ENCODE results near the gene COL4A5.
A peak's percentile ranks its signal among the peaks of the same experiment; 100 is the strongest.

The COL4A5 gene

GRCh38 chrX:108732630-108733321 lies 293.1 kb downstream of the COL4A5 start:
- in situ Hi-C loops (cut with MboI; ENCODE audit: low sequenced_read_pairs, unreplicated experiment): no loop called here
- TF ChIP-seq, protein P1, sequence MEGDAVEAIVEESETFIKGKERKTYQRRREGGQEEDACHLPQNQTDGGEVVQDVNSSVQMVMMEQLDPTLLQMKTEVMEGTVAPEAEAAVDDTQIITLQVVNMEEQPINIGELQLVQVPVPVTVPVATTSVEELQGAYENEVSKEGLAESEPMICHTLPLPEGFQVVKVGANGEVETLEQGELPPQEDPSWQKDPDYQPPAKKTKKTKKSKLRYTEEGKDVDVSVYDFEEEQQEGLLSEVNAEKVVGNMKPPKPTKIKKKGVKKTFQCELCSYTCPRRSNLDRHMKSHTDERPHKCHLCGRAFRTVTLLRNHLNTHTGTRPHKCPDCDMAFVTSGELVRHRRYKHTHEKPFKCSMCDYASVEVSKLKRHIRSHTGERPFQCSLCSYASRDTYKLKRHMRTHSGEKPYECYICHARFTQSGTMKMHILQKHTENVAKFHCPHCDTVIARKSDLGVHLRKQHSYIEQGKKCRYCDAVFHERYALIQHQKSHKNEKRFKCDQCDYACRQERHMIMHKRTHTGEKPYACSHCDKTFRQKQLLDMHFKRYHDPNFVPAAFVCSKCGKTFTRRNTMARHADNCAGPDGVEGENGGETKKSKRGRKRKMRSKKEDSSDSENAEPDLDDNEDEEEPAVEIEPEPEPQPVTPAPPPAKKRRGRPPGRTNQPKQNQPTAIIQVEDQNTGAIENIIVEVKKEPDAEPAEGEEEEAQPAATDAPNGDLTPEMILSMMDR (IDR thresholded peaks at IDR 0.05; ENCODE audit: borderline replicate concordance, control extremely low read depth, extremely low read depth, insufficient read depth, missing control alignments): no peak
- peak; percentile 15 for DNase-seq (ENCODE audit: low spot score)

DNA sequence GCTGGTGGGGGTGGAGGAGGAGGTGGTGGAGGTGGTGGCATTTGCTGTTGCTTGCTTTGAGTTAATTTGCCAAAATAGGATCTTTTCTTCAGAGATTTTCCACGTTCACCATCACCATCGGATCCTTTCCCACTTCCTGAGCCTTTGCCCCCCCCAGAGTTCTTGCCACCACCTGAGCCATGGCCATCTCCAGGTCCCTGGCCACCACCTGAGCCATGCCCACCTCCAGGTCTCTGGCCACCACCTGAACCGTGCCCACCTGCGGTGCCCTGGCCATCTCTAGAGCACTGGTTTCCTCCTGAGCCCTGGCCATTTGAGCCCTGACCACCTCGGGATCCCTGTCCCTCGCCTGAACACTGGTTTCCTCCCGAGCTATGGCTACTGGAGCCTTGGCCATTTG lies 294.8 kb downstream of the COL4A5 start:
- in situ Hi-C loops (cut with MboI; ENCODE audit: low sequenced_read_pairs, unreplicated experiment): no loop called here
- no peak for DNase-seq (ENCODE audit: low spot score)
- TF ChIP-seq, protein P1 (IDR thresholded peaks at IDR 0.05; ENCODE audit: borderline replicate concordance, control extremely low read depth, extremely low read depth, insufficient read depth, missing control alignments): no peak

GRCh38 chrX:108735091-108735678 lies 295.5 kb downstream of the COL4A5 start:
- in situ Hi-C loops (cut with MboI; ENCODE audit: low sequenced_read_pairs, unreplicated experiment): no loop called here
- TF ChIP-seq, protein P1 (IDR thresholded peaks at IDR 0.05; ENCODE audit: borderline replicate concordance, control extremely low read depth, extremely low read depth, insufficient read depth, missing control alignments): no peak
- DNase-seq (ENCODE audit: low spot score): peak; percentile 18

DNA sequence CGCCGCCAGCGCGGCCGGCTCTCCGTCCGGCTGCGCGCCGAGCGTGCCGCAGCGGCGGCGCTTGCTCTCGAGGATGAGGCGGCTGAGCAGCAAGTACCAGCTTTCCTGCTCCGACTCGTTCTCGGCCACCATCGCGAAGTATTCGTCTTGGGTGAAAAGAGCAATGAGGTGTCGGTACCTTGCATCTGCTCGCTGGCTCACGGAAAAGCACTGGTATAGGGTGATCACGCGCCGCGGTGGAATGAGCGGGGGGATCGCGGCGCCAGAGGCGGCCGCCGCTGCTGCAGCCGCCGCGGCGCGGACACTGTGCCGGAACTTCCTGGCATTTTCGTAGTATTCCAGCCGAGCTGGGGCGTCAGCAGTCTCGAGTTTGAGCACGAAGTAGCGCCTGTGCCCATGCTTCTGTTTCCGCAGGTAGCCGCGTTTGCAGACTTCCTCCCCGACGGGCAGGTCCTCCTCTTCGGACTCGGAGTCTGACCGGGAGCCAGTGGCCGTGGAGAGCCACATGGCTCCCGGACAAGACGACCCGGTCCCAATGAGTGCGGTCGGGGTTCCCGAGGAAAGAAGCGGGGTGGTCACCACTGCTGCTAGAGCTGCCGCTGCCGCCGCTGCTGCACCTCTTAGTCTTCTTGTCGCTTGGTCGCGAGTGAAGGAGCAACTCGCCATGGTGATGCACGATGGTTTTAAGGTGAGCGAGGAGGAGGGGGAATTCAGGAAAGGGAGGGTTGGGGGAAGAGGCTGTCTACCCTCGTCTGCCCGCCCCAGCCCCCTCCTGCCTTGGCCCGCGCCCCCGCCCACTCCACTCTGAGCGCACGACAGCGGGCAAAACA lies 296.3 kb downstream of the COL4A5 start:
- in situ Hi-C loops (cut with MboI; ENCODE audit: low sequenced_read_pairs, unreplicated experiment): no loop called here
- TF ChIP-seq, protein P1 (IDR thresholded peaks at IDR 0.05; ENCODE audit: borderline replicate concordance, control extremely low read depth, extremely low read depth, insufficient read depth, missing control alignments): no peak
- DNase-seq (ENCODE audit: low spot score): peak; percentile 17

DNA sequence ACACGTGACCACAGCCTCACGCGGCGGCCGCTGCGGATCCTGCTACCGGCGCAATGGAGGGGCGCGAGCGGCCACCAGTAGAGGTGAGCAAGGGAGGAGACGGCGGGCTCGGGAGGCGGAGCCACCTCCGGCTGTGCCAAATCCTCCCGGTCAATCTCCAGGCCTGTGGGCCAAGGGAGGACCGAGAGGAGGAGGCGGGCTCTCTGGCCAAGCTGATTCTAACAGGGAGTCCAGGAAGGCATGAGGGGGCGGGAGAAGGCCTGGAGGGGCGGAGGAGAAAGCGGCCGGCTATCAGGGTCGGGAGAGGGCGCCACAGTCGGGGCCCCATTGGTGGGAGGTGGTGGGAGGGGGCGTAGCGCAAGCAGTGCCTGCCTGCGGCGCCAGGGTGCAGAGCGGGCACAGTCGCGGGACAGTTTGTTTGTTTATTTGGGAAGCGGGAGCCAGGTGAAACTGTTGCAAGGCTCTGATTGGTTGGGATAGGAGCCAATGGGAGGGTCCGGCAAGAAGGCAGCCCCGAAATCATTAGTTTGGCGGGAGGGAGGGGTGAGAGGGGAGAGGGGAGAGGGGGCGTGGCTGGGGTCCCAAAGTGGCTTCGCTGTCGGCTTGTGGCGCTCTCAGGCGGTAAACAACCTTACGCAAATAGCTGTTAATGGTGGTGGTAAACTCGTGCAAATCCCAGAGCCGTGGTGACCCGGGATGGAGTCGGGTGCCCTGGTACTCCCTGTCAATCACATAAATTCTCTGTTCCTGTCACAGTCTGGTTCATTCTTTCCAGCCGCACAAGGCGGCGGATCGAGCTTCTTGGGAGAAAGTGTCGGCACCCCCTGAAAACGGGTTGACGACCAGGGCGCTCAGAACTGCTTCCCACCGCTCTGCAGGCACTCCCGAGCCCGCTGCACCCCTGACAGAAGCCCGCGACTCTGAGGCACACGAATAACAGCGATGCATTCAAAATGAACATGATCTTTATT lies 297.2 kb downstream of the COL4A5 start, which contains the start of gene IRS4:
TSS of gene IRS4 (minus strand) at position 55 of the 971 bp plus-strand sequence.
- DNase-seq (ENCODE audit: low spot score): peak; percentile 17
- TF ChIP-seq, protein P1 (IDR thresholded peaks at IDR 0.05; ENCODE audit: borderline replicate concordance, control extremely low read depth, extremely low read depth, insufficient read depth, missing control alignments): no peak
- in situ Hi-C loops (cut with MboI; ENCODE audit: low sequenced_read_pairs, unreplicated experiment): no loop called here

Data from GM13976 (cell line).